NCI-H345 treated with DMSO at 0.1 percent for 48 hours (cell line): ENCODE measurements around the gene PPM1L.
"Not testable (repeated sequence)": the region's sequence is repeated elsewhere in the genome, so short reads cannot be mapped to it uniquely, and the experiment has no call there.

Experiments
- DNase-seq: peaks from one replicate; lab custom pipeline; 2025; ENCODE audit not compliant: unreplicated experiment; lab: John Stamatoyannopoulos, UW

Gene PPM1L

DNA sequence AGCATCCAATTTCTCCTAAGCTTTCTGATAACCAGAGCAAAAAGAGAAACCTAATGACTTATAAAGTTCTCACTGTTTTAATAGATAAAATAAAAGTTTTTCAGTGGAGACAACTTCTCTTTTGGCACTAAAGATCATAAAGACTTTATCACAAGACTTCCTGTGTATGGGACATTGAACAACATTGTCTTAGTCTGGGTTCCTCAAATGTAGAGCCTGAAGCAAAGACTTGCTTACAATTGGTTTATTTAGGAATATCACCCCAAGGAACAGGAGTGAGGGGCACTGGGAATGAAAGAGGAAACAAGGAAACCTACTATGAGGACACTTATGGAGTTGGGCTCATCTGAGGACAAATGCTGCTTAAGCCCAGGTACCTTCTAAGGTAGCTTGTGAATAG is 221.7 kb downstream of the PPM1L start:
- DNase-seq = no peak

DNA sequence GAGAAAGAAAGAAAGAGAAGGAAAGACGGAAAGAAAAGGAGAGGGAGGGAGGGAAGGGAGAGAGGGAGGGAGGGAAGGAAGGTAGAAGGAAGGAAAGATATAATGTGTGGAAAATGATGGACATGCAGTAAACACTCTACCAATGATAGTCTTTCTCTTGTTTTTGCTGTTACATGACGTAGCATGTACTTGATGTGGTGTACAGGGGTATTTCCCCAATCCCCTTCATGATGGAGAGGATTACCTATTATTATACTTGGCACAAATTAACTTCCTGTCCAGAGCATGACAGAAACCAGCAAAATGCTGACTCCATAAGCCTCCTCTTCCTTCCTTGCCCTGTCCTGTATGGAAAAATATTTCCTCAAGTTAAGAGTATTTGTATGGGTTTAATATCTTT is 224.7 kb downstream of the PPM1L start:
- no peak for DNase-seq

DNA sequence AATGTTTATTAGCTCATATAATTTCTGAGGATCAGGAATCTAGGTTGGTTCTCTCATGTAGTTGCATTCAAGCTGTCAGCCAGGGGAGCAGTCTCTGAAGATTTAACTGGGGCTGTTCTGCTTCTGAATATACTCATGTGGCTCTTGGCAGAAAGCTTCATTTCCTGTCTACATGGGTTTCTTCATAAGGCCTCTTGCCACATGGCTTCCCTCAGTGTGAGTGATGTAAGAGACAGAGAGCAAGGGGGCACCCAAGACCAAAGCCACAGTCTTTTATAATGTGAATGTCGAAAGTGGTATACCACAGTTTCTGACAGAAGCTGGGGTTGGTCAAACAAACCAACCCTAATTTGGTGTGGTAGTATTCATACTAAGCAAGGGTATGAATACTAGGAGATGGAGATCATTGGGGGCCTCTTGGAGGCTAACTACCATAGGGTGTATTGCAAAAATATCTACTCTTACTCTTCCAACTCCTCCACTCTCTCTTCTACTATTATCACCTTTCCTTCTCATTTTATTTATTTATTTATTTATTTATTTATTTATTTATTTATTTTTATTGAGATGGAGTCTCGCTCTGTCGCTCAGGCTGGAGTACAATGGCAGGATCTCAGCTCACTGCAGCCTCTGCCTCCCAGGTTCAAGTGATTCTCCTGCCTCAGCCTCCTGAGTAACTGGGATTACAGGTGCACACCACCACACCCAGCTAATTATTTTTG is 225.3 kb downstream of the PPM1L start:
- no peak for DNase-seq

DNA sequence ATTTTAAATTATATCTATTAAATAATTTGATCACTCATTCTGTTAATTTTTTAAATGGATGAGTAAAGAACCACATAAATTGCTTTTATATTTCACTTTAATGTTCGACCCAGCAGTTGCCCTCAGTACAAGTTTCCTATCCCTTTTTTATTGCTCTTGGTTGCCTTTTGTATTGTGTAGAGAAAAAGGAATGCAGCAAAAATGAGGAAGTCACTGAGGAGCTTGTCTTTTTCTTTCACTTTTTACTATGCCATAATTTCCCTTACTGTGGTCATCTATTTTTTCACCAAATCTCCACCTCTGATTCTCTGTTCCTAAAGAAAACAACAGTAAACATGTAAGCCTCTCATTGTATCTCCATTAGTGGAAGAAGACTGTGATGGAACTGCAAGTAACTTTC is 226.5 kb downstream of the PPM1L start:
- DNase-seq = no peak

DNA sequence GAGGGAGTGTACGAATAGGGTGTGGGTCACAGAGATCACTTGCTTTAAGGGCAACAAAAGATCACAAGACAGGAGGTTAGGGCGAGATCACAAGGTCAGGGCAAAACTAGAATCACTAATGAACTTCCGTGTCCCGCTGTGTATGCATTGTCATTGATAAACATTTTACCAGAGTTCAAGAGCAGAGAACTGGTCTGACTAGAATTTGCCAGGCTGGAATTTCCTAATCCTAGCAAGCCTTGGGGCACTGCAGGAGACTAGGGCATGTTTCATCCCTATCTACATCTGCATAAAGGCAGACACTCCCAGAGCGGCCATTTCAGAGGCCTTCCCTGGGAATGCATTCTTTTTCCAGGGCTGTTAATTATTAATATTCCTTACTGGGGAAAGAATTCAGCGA is 227.9 kb downstream of the PPM1L start:
- not testable (repeated sequence) for DNase-seq

DNA sequence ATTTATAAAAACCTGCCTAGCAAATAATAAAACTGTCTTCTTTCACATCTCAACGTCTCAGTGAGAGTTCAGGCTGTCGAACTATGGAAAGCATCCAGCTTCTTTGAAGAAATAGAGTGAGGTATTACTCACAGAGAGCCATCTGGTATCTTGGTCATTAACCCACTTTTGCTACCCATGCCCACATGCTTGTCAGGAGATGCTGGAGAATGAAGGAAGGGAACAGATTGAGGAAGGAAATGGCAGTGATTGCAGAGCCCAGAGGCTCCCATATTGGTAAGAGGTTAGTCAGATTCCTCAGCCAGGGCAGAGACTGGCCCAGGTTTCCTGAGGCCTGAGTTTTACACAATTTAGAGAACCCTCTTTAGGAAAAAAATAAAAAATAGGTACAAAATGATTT is 230.0 kb downstream of the PPM1L start:
- DNase-seq = no peak

DNA sequence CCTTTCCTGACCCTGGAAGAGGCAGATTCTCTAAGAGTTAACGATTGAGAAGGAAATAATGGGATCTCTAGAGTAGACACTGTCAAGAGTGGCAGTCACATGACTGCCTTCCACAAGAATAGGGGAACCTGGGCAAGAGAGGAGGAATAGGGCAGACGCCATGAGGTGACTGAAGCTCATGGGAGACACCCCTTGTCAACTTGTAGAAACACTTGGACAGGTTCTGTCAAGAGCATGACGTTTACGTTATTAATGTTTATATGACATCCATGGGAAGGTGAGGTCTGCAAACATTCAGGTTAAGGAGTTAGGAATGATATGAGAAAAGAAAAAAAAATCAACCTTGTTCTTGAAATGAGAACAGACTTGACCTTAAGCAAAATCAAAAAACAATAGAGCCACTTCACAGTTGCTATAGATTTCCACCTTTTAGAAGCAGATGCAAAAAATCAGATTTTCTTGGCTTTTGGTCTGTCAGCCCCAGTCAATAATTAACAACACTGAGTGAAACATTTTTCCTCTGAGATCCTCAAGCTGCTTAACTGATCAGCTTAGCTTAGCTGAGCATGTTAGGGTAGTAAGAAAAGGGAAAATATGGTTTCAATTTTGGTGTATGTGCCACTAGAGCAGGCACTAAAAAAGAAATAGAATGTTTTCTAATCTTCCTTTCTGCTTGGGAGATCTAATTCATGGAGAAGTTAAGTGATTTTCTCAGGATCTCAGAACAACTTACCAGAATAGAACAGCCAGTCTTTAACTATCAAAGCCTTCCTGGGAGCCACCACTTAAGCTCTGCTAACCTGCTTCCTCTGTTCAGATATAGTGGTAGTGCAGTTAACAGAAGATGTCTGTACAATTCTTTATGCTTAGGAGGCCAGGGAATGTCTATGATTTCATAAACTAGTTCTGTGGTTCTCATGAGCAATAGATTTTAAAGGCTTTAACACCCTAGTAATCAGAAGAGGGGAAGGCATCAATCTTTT is 232.2 kb downstream of the PPM1L start:
- DNase-seq = no peak

DNA sequence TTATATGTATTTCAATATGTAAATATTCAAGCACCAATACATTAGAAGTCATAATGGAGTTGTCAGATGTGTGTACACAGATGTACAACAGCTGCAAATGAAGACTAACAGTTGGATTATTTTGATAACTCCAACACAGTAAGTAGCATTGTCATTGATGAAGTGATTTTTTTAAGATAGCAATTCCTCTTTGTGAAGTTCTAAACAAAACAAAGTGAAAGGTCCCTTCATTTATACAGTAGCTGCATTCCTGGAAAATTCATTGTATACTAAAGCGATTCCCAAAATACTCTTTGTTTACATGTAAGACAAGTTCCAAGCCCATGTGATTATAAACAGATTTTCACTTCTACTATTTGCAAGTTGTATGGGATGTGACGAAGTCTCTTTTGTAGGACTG is 234.4 kb downstream of the PPM1L start:
- no peak for DNase-seq

DNA sequence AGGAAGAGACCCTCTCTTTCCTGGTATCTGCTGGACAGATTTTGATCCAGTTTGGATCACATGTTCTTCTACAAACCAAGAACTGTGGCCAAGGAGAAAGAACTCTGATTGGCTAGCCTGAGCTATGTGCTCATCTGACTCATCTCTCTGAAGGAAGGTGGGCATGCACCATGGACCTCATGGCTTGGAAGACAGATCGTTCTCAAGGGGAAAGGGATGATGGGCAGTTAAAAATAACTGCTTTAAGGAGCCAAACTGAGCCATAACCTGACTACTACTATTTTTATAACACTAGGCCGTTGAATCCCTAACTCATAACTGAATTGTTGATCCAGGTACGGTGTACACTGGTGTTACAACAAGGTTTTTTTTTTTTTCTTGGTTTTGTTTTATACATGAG is 236.7 kb downstream of the PPM1L start:
- DNase-seq = no peak

DNA sequence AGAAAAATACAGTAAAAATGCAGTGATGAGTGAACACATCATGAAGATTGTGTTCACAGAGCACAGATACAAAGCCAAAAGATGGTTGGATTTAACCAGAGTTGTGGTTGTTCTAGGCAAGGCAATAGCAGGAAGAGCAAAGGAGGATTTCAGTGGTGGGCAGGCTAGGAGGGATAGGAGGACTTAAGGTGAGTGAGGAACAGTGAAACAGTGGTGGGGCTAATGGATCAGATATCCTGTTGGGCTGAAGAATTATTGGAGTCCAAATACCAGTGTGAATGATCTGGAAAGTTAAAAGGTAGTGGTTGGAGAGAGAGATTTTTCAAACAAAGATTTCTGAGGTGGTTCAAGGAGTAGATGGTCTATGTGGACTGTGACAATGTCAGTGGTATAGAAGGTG is 240.8 kb downstream of the PPM1L start:
- no peak for DNase-seq

DNA sequence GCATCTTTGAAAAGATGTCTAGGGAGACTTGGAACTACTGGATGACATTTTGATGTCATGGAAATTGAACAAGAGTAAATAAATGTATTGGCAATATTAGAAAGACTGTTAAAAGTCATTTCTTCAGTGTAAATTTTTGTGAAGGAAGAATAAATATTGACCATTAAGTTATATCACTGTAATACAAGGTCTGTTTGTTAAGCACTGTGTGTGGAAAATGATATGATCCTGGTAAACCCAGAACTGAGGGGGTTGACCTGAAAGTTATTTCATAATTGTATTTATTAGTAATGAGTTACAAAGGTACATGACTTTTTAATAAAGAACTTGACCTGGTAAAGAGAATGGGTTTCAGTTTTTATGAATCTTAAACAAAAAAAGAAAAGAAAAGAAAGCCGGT is 242.6 kb downstream of the PPM1L start:
- no peak for DNase-seq

DNA sequence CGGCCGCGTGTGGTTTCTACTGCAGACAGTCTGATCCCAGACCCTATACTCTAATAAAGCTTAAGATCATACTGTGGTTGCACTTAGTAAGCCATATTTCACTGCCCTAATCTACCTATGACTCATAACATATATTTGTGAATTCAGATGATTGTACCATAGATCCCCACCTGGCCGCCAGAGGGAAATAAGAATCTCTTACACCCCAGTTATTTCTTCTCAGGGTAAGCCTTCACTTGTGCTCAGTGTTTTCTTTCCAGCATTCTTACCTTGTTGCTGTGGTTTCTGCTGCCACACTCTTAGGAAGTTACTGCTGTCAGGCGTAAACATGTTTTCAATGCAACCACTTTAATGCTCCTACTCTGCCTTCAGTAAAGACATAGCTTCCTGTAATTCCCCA is 243.2 kb downstream of the PPM1L start:
- no peak for DNase-seq

DNA sequence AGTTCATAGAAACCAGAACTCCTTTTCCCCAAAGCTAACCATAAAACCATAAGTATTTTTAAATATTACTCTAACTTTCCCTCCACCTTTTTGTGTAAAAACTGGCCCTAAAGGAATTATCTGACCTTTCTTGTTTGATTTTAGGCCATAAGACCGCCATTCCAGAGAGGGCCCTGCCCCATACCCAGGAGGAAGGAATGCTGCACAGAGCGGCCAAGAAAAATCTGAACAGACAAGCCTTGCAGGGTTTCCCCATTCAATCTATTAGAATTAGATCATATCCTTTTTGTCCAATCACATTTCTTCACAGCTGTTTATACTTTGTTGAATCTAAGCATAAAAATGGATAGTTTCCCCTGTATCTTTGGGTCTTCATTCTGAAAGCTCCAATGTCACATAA is 252.1 kb downstream of the PPM1L start:
- DNase-seq = no peak

DNA sequence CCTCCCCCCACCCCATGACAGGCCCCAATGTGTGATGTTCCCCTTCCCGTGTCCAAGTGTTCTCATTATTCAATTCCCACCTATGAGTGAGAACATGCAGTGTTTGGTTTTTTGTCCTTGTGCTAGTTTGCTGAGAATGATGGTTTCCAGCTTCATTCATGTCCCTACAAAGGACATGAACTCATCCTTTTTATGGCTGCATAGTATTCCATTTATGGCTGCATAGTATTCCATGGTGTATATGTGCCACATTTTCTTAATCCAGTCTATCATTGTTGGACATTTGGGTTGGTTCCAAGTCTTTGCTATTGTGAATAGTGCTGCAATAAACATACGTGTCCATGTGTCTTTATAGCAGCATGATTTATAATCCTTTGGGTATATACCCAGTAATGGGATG is 254.1 kb downstream of the PPM1L start:
- DNase-seq = not testable (repeated sequence)

DNA sequence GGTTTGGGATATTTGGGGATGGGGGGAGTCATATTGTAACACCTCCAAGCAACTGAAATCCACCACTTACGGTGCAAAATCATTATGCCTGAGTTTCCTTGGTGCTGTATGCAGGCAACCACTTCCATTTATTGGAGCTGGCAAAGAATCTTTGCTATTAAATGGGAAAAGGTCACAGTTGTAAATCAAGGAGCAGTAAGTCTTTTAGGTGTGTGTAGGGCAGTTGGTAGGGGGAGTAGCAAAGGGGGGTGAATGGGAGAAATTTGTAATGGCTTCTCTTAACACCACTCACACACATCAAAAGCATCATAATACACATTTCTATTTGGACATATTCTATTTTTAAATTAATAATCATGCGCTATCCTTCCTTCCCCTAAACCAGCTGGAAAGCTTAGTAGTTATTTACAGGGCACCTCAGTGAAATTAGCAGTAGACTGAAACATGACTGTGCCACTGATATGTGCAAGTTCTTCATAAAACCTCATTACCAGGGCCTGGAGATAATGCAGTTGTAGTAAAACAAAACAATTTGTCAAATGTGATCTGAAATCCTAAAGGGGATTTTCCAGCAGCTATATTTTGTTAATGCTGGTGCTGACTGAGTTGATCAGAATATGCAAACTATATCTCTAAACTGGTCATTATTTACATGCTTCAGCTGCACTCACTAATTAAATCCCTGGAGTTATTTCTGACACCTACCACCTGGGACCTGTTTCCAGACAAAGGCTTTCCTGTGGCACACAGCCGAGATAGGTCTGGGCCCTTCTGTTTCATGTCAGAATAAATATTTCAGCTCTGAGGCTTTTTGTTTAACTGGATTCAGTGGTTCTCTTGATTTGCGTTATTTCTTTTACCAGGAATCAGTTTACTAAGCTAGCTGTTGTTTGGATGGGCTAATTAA is 259.1 kb downstream of the PPM1L start:
- no peak for DNase-seq

DNA sequence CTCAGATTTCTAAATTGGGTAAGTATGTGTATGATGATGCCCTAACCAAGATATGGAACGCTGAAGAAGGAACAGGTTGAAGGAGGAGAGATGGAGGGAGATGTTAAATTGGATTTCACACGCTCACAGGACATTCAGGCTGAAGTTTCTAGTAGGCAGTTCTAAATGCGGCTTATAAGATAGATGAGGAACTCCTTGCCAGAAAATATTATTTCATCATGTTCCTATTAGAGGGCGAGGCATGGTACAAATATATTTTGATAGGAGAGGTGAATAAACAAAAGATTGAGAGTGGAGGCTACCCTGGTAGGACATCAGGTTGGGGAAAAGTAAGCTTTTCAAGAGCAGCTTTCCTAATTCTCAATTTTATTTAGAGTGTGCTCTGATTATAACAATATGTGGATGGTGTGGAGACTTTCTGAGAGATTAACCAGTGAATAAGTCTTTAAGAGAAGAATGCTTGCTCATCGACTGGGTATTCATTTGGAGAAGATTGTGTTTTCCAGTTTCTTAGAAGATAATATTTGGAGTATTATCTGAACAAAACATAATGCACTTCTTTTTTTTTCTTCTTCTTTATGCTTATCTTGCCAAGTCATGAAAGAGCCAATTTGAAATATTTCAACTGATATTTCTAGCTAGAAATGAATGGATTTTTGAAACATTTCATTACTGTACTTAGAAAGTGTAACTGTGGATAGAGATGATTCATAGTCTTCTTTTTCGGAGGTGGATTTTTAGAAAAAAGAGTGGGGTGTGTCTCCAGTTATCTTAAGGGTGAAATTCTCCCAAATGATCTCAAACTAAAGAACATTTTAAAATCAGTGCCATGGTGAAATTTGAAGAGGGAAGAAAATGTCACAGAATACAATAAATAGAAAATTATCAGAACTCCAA is 260.6 kb downstream of the PPM1L start:
- DNase-seq = no peak

DNA sequence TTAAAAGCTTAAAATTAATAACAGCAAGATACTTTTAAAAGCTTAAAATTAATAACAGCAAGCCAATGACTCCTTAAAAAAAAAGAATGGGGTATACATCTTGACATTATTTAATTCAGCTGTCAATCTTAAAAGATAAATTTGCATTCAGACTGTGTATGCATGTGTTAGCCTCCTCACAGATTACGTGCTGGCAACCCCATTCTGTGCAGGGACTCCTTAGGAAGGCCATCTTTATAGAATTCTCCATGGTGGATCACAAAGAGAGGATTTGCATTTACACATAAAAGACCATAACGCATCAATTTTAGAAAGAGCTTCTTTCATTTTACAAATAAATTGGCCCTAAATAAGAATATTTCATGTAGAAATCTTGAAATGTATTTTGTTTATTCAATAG is 261.9 kb downstream of the PPM1L start:
- DNase-seq = no peak

DNA sequence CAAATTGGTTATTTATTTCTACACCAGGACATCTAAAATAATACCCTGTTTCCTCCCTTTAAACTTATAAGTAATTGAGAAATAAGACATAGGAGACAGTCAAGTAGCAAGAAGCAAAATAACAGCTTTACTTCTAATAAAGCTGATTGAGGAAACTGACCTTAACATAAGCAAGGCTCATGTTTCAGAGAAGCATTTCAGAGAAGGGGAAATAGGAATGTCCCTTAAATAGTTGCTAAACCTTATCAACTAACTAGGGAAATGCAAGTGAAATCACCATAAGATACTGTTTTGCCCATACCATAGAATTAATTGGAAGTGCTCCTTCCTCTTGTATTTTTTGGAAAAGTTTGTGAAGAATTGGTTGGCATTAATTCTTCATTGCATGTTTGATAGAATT is 264.2 kb downstream of the PPM1L start:
- DNase-seq = no peak

DNA sequence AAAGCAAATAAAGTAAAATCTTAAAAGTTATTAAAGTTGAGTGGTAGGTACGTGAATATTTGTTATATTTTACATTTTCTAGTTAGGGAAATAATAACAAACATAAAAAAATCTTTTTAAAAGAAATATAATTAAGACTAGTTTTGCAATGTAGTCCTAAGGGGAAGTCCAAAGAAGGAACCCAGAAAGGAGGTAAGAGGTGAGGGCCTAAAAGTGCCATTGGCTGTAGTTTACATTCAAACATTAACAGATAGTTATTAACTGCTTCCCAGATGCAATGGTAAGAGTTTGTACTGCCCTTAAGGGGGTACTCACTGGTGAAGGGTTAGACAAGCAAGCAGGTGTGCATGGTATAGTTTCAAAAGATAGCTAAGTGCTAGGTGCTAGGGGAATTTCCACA is 269.9 kb downstream of the PPM1L start:
- no peak for DNase-seq
